Small intestine (tissue), 7 donors: Measurements from ENCODE around the gene CD79B. TPM values are rescaled to one million over a fixed set of nuclear protein-coding genes. Genes with fewer than 3 reads are reported as not detected.

Experiments used
- DNase-seq, 2 donors: peaks; one replicate each; pipeline versions ENCODE4 v3.0.0 to v3.0.0-alpha.2; 2013
- FAIRE-seq: peaks from 2 replicates; lab custom pipeline; 2012; peaks lifted over from hg19 to GRCh38; lab: Jason Lieb, UNC
- H3K27ac ChIP-seq, 3 donors: one replicate each; pipeline ENCODE4 v1.5.1; 2013; ENCODE audit warnings: low read length in 2 of 3, mild to moderate bottlenecking in 2 of 3, control low read depth in 1 of 3, inconsistent platforms in 1 of 3, low read depth in 1 of 3, moderate library complexity in 1 of 3
- H3K27me3 ChIP-seq, 3 donors: one replicate each; pipeline ENCODE4 v1.6.1; 2013; ENCODE audit warnings: low read length in 3 of 3, inconsistent platforms in 1 of 3; ENCODE audit not compliant: control insufficient read depth in 3 of 3, insufficient read depth in 3 of 3
- H3K36me3 ChIP-seq, 3 donors: one replicate each; pipeline ENCODE4 v1.6.1; 2013; ENCODE audit warnings: low read length in 3 of 3, inconsistent platforms in 1 of 3, low read depth in 1 of 3, mild to moderate bottlenecking in 1 of 3, moderate library complexity in 1 of 3; ENCODE audit not compliant: control insufficient read depth in 3 of 3, insufficient read depth in 2 of 3
- H3K4me1 ChIP-seq, 3 donors: one replicate each; pipeline ENCODE4 v1.6.1; 2013; ENCODE audit warnings: low read length in 2 of 3, inconsistent platforms in 1 of 3, low read depth in 1 of 3, mild to moderate bottlenecking in 1 of 3, moderate library complexity in 1 of 3; ENCODE audit not compliant: control insufficient read depth in 3 of 3, insufficient read depth in 2 of 3
- H3K4me3 ChIP-seq, 3 donors: one replicate each; pipeline ENCODE4 v1.5.1; 2013; ENCODE audit warnings: low read length in 3 of 3, control low read depth in 1 of 3, inconsistent platforms in 1 of 3, low read depth in 1 of 3, mild to moderate bottlenecking in 1 of 3, moderate library complexity in 1 of 3
- H3K9me3 ChIP-seq, 2 donors: one replicate each; pipeline ENCODE4 v1.6.1; 2013; ENCODE audit warnings: low read depth in 1 of 2, low read length in 1 of 2; ENCODE audit not compliant: control insufficient read depth in 2 of 2, insufficient read depth in 1 of 2
- WGBS, 3 donors: extraction: QIAGEN DNeasy Blood & Tissue Kit; methylation state at CpG; one replicate each; pipeline ENCODE4 v1.1.7; 2013; 5-methylcytosine and 5-hydroxymethylcytosine counted together
- polyA plus RNA-seq, 4 donors: library from polyadenylated mRNA; stranded (reverse) in 3 of 4; unstranded in 1 of 4; fragments of 200-250 nt in 3 of 4; fragments of 120-200 nt in 1 of 4; gene quantifications; one replicate each; pipeline versions ENCODE4 v1.2.1 to v1.2.3, GENCODE V29; 2013
- donor health status: healthy with polysubstance abuse.
- donor health status: control.
- donor health status: control.
- donor health status: Bipolar disorder and iron deficiency.
- donor health status: healthy.

The CD79B gene
- polyA plus RNA-seq, 4 donors = 0.45 to 8.7 (median 3.1) TPM

DNA sequence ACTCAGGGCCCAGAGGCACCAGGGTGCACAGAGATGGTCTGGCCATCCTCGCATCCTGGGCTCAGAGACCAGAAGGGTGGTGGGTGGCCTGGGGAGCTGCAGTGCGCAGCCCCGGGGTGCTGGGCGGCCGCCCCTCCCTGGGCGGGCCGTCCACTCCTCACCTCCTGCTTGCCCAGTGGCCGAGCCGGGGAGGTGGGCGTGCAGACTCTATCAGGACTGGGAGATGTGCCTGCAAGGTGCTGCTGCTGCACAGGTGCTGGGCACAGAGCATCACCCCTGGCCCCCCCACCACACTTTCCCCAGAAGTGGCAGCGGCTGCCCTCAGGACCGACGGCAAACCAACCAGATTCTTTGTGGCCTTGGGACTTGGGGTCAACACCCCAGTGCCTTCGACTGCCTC is 40.7 kb upstream of the CD79B start, which contains the start of gene SCN4A:
TSS of gene SCN4A (minus strand) at position 123 of the 400 bp plus-strand sequence. CDS start at position 46, 77 bp downstream.
- Histone ChIP-seq H3K4me1 (no peaks in the 10 kb centered on the region), H3K27ac (no peak within 1 kb of the TSS), H3K9me3 (no peaks in the 10 kb centered on the region), H3K4me3 (no peak within 1 kb of the TSS), H3K27me3 (peaks cover 0 to 8% (median 2%) of the 10 kb centered on the region in 3 donors), H3K36me3 (no peaks in the 10 kb centered on the region)
- DNase-seq (no peak), FAIRE-seq (no peak)
- 88 to 96% (median 95%) methylated on average over 13 to 14 of the region's 14 CpGs for WGBS, 3 donors

DNA sequence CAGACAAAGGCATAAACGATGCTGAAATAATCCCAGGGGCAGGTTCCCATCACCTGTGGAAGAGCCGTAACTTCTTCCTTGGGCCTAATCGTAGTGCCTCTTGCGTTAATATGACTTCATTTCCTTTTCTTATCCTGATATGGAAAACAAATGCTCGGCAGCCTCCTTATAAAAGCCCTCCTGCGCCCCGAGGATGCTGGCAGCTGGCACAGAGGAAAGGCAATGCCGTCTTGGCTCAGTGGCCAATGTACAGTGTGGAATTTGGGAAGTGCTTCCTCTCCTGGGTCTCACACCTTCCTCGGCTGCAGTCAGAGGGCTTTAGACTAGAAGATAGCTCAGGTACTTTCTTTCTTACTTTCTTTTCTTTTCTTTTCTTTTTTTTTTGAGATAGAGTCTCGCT is 37.1 kb upstream of the CD79B start:
- Histone ChIP-seq H3K9me3 (no peaks in the 10 kb centered on the region), H3K4me3 (no peak overlapping the region), H3K27ac (no peak overlapping the region), H3K4me1 (no peaks in the 10 kb centered on the region), H3K27me3 (peaks cover 0 to 3% (median 0%) of the 10 kb centered on the region in 3 donors), H3K36me3 (no peaks in the 10 kb centered on the region)
- WGBS, 3 donors = 68 to 82% (median 80%) methylated on average over 10 of the region's 10 CpGs
- DNase-seq (no peak), FAIRE-seq (no peak)

DNA sequence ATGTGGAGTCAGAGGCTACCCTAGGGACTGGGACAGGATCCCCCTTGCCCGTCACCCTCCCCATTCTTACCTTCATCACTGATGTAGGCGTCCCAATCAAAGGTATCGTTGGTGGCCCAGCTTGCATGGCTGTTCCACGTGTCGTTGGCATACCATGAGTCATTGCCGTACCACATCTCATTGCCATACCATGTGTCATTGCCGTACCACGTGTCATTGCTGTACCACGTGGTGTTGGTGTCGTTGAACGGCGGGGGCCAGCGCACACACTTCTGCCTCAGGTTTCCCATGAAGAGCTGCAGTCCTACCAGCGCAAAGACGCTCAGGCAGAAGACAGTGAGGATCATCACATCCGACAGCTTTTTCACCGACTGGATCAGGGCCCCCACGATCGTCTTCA is 35.8 kb upstream of the CD79B start:
- DNase-seq (no peak), FAIRE-seq (no peak)
- H3K36me3 ChIP-seq = no peaks in the 10 kb centered on the region
- H3K9me3 ChIP-seq = no peaks in the 10 kb centered on the region
- H3K4me3 ChIP-seq = no peak overlapping the region
- 82 to 88% (median 86%) methylated on average over 19 of the region's 19 CpGs for WGBS, 3 donors
- no peaks in the 10 kb centered on the region for H3K4me1 ChIP-seq
- peaks cover 0 to 3% (median 0%) of the 10 kb centered on the region in 3 donors for H3K27me3 ChIP-seq
- no peak overlapping the region for H3K27ac ChIP-seq

DNA sequence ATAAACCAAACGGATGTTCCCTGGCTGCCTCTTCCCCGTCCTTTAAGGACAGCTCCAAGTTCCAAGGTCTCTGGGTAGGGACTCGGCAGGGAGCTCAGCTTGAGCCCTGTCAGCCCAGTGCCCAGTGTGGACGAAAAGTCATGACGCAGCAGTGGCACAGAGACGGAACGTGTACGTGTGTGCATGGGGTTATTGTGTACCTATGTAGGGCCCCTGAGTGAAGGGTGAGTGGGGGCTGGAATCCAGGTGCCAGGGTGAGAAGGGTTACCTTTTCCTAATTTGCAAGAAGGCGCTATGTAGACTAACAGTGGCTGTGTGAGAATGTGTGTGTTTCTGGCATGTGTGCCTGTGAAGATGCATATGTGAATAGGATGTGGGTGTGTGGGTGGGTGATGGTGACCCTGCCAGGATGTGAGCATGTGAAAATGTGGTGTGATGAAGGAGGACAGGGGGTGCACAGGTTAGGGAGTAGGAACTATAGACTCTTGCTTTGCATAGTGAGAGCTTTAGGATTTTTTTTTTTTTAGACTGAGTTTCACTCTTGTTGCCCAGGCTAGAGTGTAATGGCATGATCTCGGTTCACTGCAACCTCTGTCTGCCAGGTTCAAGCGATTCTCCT is 34.6 kb upstream of the CD79B start:
- Histone ChIP-seq H3K27ac (no peak overlapping the region), H3K4me3 (no peak overlapping the region)
- DNase-seq = no peak

DNA sequence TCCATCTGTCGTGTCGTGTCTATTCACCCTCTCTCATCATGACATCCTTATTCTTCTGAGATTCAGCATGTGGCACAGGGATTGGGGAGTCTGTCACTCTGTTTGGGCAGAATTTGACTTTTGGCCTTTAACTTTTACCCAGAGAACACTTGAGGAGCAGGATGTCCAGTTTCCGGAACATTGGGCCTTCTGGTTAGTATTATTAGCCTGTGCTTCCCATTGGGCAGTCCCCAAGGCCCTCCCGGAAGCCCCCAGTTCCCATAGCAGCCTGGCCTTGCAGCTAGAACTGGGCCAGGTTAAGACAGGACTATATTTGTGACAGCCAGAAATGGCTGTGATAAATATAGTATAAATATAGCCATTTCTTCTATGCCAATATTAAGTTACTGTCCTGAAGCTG is 31.0 kb upstream of the CD79B start:
- 81 to 88% (median 86%) methylated on average over 4 of the region's 4 CpGs for WGBS, 3 donors
- H3K4me3 ChIP-seq = no peak overlapping the region
- no peak for DNase-seq
- peak overlapping the region in 1 of 3 donors; percentile 33 for H3K27ac ChIP-seq
- peaks cover 0 to 5% (median 0%) of the 10 kb centered on the region in 3 donors for H3K4me1 ChIP-seq
- no peaks in the 10 kb centered on the region for H3K36me3 ChIP-seq
- H3K27me3 ChIP-seq = peaks cover 0 to 12% (median 0%) of the 10 kb centered on the region in 3 donors
- no peak for FAIRE-seq
- H3K9me3 ChIP-seq = no peaks in the 10 kb centered on the region

More for the DNA sequence above, 34.6 kb upstream of the CD79B start:
- no peaks in the 10 kb centered on the region for H3K9me3 ChIP-seq
- 65 to 76% (median 66%) methylated on average over 11 of the region's 11 CpGs for whole genome bisulfite sequencing, 3 donors
- no peaks in the 10 kb centered on the region for H3K36me3 ChIP-seq
- no peaks in the 10 kb centered on the region for H3K4me1 ChIP-seq
- peaks cover 0 to 5% (median 0%) of the 10 kb centered on the region in 3 donors for H3K27me3 ChIP-seq
- no peak for FAIRE-seq

DNA sequence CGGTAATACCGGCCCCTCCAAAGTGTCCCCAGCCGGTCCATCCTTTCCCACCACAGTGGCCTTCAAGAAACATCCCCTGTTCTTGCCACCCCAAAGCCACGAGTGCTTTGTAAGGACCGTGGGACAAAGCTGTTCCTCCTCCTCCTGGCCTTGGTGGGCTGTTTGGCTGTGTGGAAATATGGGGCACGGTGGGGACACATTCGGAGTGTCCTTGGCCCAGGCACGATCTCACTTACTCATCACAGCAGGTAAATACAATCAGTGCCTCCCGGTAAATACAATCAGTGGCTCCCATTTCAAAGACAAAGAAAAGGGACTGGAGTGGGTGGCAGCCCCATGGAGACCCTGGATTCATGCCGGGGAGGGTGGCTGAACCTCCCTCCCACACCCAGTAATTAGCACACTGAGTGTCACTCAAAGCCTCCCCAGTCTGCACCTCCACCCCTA is 30.2 kb upstream of the CD79B start:
- FAIRE-seq (no peak), DNase-seq (no peak)
- 42 to 61% (median 59%) methylated on average over 10 of the region's 10 CpGs for WGBS, 3 donors
- H3K4me1 ChIP-seq = peaks cover 0 to 5% (median 0%) of the 10 kb centered on the region in 3 donors
- no peaks in the 10 kb centered on the region for H3K36me3 ChIP-seq
- peak overlapping the region in 1 of 3 donors; percentile 33 for H3K27ac ChIP-seq
- H3K9me3 ChIP-seq = no peaks in the 10 kb centered on the region
- H3K4me3 ChIP-seq = no peak overlapping the region
- H3K27me3 ChIP-seq = peaks cover 0 to 12% (median 0%) of the 10 kb centered on the region in 3 donors

DNA sequence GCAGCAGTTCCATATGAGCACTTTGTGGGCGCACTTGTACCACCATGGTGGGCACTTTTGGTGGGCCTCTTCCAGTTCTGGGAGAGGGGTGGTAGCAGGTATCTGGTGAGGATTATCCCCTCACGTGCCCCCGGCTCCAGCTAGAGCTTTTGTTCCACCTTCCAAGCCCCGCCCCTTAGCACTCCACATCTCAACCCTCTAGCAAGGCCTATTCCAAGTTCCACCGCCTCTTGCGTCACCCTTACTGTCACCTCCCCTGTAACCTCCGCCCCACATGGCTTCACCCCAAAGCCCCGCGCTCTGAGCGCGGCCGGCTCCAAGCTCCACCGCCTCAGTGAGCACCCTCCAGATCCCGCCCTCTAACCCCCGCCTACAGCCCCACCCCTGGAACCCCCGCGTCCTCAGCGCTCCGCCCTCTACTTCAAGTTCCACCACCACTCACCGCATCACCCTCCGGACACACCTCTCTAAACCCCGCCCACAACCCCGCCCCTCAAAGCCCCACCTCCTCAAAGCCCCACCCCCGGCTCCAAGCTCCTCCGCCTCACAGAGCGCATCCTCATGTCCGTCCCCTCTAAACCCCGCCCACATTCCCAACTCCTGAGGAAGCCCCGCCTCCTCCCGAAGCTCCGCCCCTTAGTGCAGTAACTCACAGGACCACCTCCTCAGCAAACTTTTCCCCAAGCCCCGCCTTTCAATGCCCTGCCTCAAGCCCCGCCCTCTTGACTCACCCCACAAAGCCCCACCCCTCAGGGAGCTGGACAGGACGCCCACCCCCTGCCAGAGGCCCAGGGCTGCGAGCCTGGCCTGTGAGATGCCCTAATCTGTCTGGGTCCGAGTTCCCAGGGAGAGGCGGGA is 29.5 kb upstream of the CD79B start:
- Histone ChIP-seq H3K9me3 (no peaks in the 10 kb centered on the region), H3K36me3 (no peaks in the 10 kb centered on the region), H3K27ac (no peak overlapping the region), H3K4me1 (peaks cover 0 to 5% (median 0%) of the 10 kb centered on the region in 3 donors), H3K4me3 (no peak overlapping the region), H3K27me3 (peaks cover 0 to 12% (median 0%) of the 10 kb centered on the region in 3 donors)
- DNase-seq (peak; percentile 39 to 76), FAIRE-seq (no peak)
- WGBS, 3 donors = 18 to 27% (median 19%) methylated on average over 25 to 37 of the region's 37 CpGs

DNA sequence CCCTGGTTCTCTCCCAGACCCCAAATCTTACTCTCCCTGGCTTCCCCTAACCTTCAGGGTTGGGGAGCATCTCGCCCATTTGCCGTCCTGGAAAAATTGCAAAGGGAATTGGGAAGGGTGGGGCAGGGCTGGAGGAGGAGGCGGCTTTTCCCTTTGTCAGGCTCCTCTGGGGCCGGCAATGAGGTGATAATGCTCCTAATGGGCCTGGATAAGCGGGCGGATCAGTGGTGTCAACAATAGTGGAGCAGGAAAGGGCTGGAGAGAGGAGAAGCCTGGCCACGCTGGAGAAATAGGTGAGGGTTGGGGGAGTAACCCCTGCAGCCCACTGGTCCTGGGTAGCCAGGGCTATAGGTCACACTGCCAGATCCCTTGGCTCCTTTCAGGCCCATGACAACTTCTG is 28.3 kb upstream of the CD79B start:
- peaks cover 0 to 12% (median 0%) of the 10 kb centered on the region in 3 donors for H3K27me3 ChIP-seq
- no peak overlapping the region for H3K4me3 ChIP-seq
- H3K4me1 ChIP-seq = peaks cover 0 to 5% (median 0%) of the 10 kb centered on the region in 3 donors
- no peaks in the 10 kb centered on the region for H3K9me3 ChIP-seq
- 33 to 57% (median 44%) methylated on average over 7 of the region's 7 CpGs for WGBS, 3 donors
- no peak overlapping the region for H3K27ac ChIP-seq
- FAIRE-seq (no peak), DNase-seq (no peak)
- H3K36me3 ChIP-seq = no peaks in the 10 kb centered on the region
